Measurements from ENCODE around the gene KCTD14. TPM values are rescaled to one million over a fixed set of nuclear protein-coding genes. Genes with fewer than 3 reads are reported as not detected.
"Not testable (repeated sequence)": the region's sequence is repeated elsewhere in the genome, so short reads cannot be mapped to it uniquely, and the experiment has no call there.

KCTD14 gene
- total RNA-seq, 1 donor from 2014 or later: 0.32 TPM

- no peak for TF ChIP-seq CTCF (IDR thresholded peaks at IDR 0.05; ENCODE audit: partially characterized antibody, unreplicated experiment)
- Mint-ChIP-seq H3K36me3 (ENCODE audit: unreplicated experiment) (peaks cover 5% of the 10 kb centered on the region), H3K27me3 (ENCODE audit: unreplicated experiment) (no peaks in the 10 kb centered on the region), H3K4me3 (ENCODE audit: unreplicated experiment) (no peak overlapping the region), H3K27ac (ENCODE audit: unreplicated experiment) (no peak overlapping the region), H3K9me3 (ENCODE audit: unreplicated experiment) (no peaks in the 10 kb centered on the region), H3K4me1 (ENCODE audit: low read depth, unreplicated experiment) (no peaks in the 10 kb centered on the region)
- no peak for DNase-seq
Observed at GRCh38 chr11:78062671-78063070, 39.6 kb upstream of the KCTD14 start.

DNA sequence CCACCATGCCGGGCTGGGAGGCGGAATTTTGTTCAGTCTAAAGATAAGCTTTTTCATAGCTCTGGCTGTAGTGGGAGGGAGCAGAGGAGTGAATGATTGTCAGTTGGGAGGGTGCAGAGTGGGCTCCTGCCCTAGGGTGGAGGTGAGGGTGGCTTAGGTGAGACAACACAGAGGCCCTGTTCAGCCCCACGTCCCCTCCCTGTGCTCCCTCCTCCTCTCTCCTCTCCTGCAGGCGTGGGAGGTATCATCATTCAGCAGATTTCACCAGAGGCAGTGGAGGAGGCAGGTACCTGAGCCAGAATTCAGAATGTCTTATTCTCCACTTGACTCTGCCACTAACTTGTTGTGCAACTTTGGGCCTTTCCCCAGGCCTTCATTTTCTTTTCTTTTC is 38.8 kb upstream of the KCTD14 start:
- no peak for DNase-seq
- no peaks in the 10 kb centered on the region for H3K27me3 Mint-ChIP-seq (ENCODE audit: unreplicated experiment)
- TF ChIP-seq CTCF (IDR thresholded peaks at IDR 0.05; ENCODE audit: partially characterized antibody, unreplicated experiment): no peak

DNA sequence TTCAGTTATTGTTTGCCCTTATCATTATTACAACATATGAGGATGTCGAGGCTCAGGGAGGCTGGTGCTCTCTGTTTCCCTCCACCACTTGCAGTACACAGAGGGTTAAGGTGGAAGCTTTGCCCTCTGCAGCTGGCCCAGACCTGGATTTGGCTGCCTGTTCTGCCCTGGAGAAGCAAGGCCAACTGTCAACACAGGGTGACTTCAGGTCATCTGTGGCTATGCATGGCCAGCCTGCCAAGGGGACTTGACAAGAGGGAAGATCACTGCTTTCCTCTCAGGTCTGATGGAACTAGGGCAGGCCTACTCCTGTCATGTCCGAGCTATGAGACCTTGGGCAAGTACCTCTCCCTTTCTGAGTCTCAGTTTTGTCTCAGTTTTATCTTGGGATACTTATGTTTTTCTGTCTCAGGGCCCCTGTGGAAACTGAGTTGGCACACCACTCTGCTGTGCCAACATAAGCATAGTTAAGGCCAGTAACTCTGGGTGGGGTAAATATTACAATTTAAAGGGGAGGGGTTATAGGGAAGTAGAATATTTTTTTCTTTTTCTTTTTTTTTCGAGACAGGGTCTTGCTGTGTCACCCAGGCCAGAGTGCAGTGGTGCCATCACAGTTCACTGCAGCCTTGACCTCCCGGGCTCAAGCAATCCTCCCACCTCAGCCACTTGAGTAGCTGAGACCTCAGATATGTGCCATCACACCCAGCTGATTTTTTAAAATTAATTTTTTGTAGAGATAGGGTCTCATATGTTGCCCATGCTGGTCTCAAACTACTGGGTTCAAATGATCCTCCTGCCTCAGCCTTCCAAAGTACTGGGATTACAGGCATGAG is 38.2 kb upstream of the KCTD14 start:
- DNase-seq: no peak
- TF ChIP-seq CTCF (IDR thresholded peaks at IDR 0.05; ENCODE audit: partially characterized antibody, unreplicated experiment): no peak
- H3K4me3 Mint-ChIP-seq (ENCODE audit: unreplicated experiment): no peak overlapping the region
- no peak overlapping the region for H3K27ac Mint-ChIP-seq (ENCODE audit: unreplicated experiment)
- no peaks in the 10 kb centered on the region for H3K36me3 Mint-ChIP-seq (ENCODE audit: unreplicated experiment)
- no peaks in the 10 kb centered on the region for H3K4me1 Mint-ChIP-seq (ENCODE audit: low read depth, unreplicated experiment)
- no peaks in the 10 kb centered on the region for H3K9me3 Mint-ChIP-seq (ENCODE audit: unreplicated experiment)
- no peaks in the 10 kb centered on the region for H3K27me3 Mint-ChIP-seq (ENCODE audit: unreplicated experiment)

More for the DNA sequence above, 38.8 kb upstream of the KCTD14 start:
- no peak overlapping the region for H3K4me3 Mint-ChIP-seq (ENCODE audit: unreplicated experiment)
- H3K27ac Mint-ChIP-seq (ENCODE audit: unreplicated experiment): no peak overlapping the region
- H3K9me3 Mint-ChIP-seq (ENCODE audit: unreplicated experiment): no peaks in the 10 kb centered on the region
- H3K36me3 Mint-ChIP-seq (ENCODE audit: unreplicated experiment): no peaks in the 10 kb centered on the region
- no peaks in the 10 kb centered on the region for H3K4me1 Mint-ChIP-seq (ENCODE audit: low read depth, unreplicated experiment)

DNA sequence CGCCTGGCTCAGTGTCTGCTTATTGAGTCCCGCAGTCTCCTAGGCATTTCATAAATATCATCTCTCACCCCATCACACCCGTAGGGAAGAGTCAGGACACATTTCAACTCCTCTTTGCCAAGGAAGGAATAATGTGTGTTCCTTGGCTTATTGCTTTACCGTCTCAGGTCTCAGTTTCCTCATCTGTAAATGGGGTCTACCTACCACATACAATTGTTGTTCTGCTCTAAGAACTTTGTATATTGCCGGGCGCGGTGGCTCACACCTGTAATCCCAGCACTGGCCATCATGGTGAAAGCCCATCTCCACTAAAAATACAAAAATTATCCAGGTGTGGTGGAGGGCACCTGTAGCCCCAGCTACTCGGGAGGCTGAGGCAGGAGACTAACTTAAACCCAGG is 37.5 kb upstream of the KCTD14 start:
- H3K27me3 Mint-ChIP-seq (ENCODE audit: unreplicated experiment): no peaks in the 10 kb centered on the region

DNA sequence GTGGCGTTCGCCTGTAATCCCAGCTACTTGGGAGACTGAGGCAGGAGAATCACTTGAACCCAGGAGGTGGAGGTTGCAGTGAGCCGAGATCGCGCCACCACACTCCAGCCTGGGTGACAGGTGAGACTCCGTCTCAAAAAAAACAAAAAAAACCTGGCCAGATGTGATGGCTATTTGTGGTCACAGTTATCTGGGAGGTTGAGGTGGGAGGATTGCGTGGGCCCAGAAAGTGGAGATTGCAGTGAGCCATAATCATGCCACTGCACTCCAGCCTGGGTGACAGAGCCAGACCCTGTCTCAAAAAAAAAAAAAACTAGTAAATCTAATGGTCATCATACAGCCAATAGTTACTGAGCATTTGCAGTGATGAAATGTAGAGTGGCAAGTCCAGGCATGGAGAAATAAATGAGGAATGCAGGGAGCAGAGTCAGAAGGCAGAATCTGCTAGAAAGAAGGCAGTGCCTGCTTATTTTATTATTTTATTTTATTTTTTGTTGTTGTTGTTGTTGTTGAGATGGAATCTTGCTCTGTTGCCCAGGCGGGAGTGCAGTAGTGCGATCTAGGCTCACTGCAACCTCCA is 36.8 kb upstream of the KCTD14 start:
- H3K27ac Mint-ChIP-seq (ENCODE audit: unreplicated experiment); H3K9me3 Mint-ChIP-seq (ENCODE audit: unreplicated experiment); H3K36me3 Mint-ChIP-seq (ENCODE audit: unreplicated experiment); DNase-seq; H3K4me3 Mint-ChIP-seq (ENCODE audit: unreplicated experiment); H3K27me3 Mint-ChIP-seq (ENCODE audit: unreplicated experiment); H3K4me1 Mint-ChIP-seq (ENCODE audit: low read depth, unreplicated experiment): not testable (repeated sequence)

More for the DNA sequence above, 37.5 kb upstream of the KCTD14 start:
- no peak for DNase-seq
- TF ChIP-seq CTCF (IDR thresholded peaks at IDR 0.05; ENCODE audit: partially characterized antibody, unreplicated experiment): no peak
- no peaks in the 10 kb centered on the region for H3K9me3 Mint-ChIP-seq (ENCODE audit: unreplicated experiment)
- H3K27ac Mint-ChIP-seq (ENCODE audit: unreplicated experiment): no peak overlapping the region
- H3K4me3 Mint-ChIP-seq (ENCODE audit: unreplicated experiment): no peak overlapping the region
- H3K4me1 Mint-ChIP-seq (ENCODE audit: low read depth, unreplicated experiment): no peaks in the 10 kb centered on the region
- no peaks in the 10 kb centered on the region for H3K36me3 Mint-ChIP-seq (ENCODE audit: unreplicated experiment)
